Pancreas (tissue), 10 donors: ENCODE measurements around the gene CD40. TPM values are rescaled to one million over a fixed set of nuclear protein-coding genes. Genes with fewer than 3 reads are reported as not detected.

Experiments
- ATAC-seq, 4 donors: fragments of 200-7000 bp; cut with Tn5 transposase; one replicate each; pipeline versions ENCODE4 v1.8.0 to v1.9.1; 2020; ENCODE audit warnings: mild to moderate bottlenecking in 4 of 4, moderate library complexity in 4 of 4
- DNase-seq, 6 donors: peaks; one replicate each; pipeline ENCODE4 v3.0.0-alpha.2; 2020
- FAIRE-seq: peaks from 2 replicates; lab custom pipeline; 2012; peaks lifted over from hg19 to GRCh38; lab: Jason Lieb, UNC
- H3K27ac ChIP-seq, 4 donors: fragments of 200-600 bp; sonication (generic); 1 replicate in 3 of 4; 2 replicates in 1 of 4; pipeline versions ENCODE4 v1.5.0 to v1.8.0; 2020
- H3K27me3 ChIP-seq, 4 donors: fragments of 200-600 bp; one replicate each; pipeline ENCODE4 v1.8.0; 2021
- H3K36me3 ChIP-seq, 3 donors: fragments of 200-600 bp; sonication (generic) in 1 of 3; one replicate each; pipeline versions ENCODE4 v1.5.0 to v1.8.0; 2020 to 2021
- H3K4me1 ChIP-seq, 3 donors: fragments of 200-600 bp; one replicate each; pipeline ENCODE4 v1.8.0; 2021
- H3K4me3 ChIP-seq, 4 donors: fragments of 200-600 bp; sonication (generic) in 2 of 4; one replicate each; pipeline versions ENCODE4 v1.5.0 to v1.8.0; 2020 to 2021
- H3K9me3 ChIP-seq, 4 donors: fragments of 200-600 bp; one replicate each; pipeline ENCODE4 v1.8.0; 2021
- WGBS, 2 donors: extraction: QIAGEN DNeasy Blood & Tissue Kit; methylation state at CpG; one replicate each; pipeline ENCODE4 v1.1.7; 2013; 5-methylcytosine and 5-hydroxymethylcytosine counted together
- intact Hi-C, 3 donors: fragments of 100-400 bp; cut with DNase I; formaldehyde crosslinking; loops; one replicate each; pipeline versions ENCODE4 v1.11.1 to v1.14.2; 2022
- polyA plus RNA-seq, 2 donors: library from polyadenylated mRNA; stranded (reverse); fragments of 200-250 nt; gene quantifications; one replicate each; pipeline ENCODE4 v1.2.3, GENCODE V29; 2013
- total RNA-seq, 6 donors: library from RNA; stranded (reverse); fragmentation: NEBNext Ultra II Directional in 4 of 6; extraction: Animal tissue kit (Norgen Biotek cat#: 25700) in 4 of 6; gene quantifications; one replicate each; pipeline versions ENCODE4 v1.2.1 to v1.2.4, GENCODE V29; 2021 to 2023
- TF ChIP-seq, protein P1 (sequence below), 4 donors: fragments of 200-600 bp; sonication (generic) in 3 of 4; IDR thresholded peaks; one replicate each; pipeline versions ENCODE4 v1.5.0 to v1.8.0; 2021; ENCODE audit warnings: antibody characterized with exemption in 4 of 4
- donor health status: healthy with polysubstance abuse.
- donor health status: DM: no; HTN: no; CAD: no; lungs with moderate emphysema.
- donor health status: DM: no; HTN: no; CAD: no.
- donor health status: control.
- donor health status: control.
- donor health status: Bipolar disorder and iron deficiency.
- donor health status: DM: yes; HTN: yes; CAD: no.
- donor health status: DM: no; HTN: no; CAD: no.
- donor health status: DM: no; HTN: no; CAD: no.
- donor health status: DM: yes; HTN: yes; CAD: no.

CD40 gene
- total RNA-seq (10 to 100 TPM in 2 of 6 donors, 1 to 10 TPM in 4; 8.4 to 17.3 (median 9.5) TPM), polyA plus RNA-seq (10 to 100 TPM in 1 of 2 donors, 1 to 10 TPM in 1; 10.0 to 20.8 TPM)

DNA sequence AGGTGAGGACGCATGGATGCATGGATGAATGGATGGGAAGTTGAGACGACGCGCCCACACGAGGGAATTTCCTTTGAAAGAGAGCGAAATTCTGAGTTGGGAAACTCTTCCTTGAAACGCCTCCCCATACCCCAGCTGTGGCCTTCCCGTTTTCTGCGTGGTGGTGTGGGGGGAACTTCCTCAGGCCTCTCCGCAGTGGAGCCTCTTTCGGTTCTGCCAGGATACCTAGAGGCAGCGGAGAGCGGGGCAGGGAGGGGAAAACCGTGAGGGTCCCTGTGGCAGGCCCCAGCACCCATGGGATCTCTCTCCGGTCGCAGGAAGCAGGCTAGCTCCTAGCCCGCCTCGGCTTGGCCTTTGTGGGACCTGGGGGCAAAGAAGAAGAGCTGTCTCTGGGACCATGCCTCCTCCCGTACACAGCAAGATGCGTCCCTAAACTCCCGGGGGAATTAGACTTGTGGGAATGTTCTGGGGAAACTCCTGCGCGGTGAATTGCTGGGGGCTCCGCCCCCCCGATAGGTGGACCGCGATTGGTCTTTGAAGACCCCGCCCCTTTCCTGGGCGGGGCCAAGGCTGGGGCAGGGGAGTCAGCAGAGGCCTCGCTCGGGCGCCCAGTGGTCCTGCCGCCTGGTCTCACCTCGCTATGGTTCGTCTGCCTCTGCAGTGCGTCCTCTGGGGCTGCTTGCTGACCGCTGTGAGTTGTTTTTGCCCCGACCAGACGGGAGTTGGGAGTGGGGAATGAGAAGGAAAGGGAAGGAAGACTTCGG lies at the start of gene CD40:
TSS of gene CD40 (plus strand) at position 611 of the 764 bp plus-strand sequence. CDS start at position 641, 30 bp downstream.
- H3K4me1 ChIP-seq = peaks cover 0 to 15% (median 4%) of the 10 kb centered on the region in 3 donors
- H3K36me3 ChIP-seq = peaks cover 0 to 2% (median 0%) of the 10 kb centered on the region in 3 donors
- peak within 1 kb of the TSS; percentile 33 to 57 (median 45) for H3K4me3 ChIP-seq
- H3K27me3 ChIP-seq = no peaks in the 10 kb centered on the region
- intact Hi-C loops = no loop called here
- peak within 1 kb of the TSS; percentile 1 to 81 (median 54) for H3K27ac ChIP-seq
- ATAC-seq (peak; percentile 99), FAIRE-seq (no peak), DNase-seq (peak; percentile 85 to 96 (median 92))
- no peaks in the 10 kb centered on the region for H3K9me3 ChIP-seq
- TF ChIP-seq, protein P1, sequence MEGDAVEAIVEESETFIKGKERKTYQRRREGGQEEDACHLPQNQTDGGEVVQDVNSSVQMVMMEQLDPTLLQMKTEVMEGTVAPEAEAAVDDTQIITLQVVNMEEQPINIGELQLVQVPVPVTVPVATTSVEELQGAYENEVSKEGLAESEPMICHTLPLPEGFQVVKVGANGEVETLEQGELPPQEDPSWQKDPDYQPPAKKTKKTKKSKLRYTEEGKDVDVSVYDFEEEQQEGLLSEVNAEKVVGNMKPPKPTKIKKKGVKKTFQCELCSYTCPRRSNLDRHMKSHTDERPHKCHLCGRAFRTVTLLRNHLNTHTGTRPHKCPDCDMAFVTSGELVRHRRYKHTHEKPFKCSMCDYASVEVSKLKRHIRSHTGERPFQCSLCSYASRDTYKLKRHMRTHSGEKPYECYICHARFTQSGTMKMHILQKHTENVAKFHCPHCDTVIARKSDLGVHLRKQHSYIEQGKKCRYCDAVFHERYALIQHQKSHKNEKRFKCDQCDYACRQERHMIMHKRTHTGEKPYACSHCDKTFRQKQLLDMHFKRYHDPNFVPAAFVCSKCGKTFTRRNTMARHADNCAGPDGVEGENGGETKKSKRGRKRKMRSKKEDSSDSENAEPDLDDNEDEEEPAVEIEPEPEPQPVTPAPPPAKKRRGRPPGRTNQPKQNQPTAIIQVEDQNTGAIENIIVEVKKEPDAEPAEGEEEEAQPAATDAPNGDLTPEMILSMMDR (IDR thresholded peaks at IDR 0.05) = no peak
- 3 to 12% methylated on average over 37 to 40 of the region's 40 CpGs for WGBS, 2 donors

DNA sequence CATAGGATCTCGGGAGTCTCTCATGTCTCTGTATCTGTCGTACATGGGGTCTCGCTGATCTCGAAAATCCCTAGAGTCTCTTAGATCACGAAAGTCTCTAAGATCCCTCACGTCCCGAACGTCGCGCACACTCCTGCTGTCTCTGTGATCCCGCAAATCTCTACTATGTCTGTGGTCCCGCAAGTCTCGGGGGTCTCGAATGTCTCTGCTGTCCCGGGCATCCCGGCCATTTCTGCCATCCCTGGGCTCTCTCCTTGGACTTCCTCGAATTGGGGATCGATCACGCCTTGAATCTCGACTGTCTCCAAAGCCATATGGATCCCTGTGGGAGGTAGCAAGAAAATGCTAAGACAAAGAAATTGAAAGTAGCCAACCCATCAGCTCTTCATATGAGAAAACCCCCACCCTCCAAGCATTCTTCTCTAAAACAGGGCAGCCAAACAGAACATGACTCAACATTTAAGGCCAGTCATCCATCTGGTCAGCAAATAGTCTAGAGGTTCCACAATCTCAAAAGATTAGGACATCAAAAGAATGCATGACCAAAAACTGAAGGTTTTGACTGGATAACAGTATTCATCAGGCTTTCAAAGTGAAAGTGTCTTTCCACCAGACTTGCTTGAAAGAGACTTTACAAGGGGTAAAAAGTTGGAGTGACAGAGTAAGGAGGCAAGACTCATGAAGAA lies 47.8 kb upstream of the CD40 start:
- no peaks in the 10 kb centered on the region for H3K9me3 ChIP-seq
- TF ChIP-seq, protein P1 (IDR thresholded peaks at IDR 0.05) = no peak
- no peak overlapping the region for H3K4me3 ChIP-seq
- H3K27ac ChIP-seq = no peak overlapping the region
- no peak for FAIRE-seq
- 94 to 96% methylated on average over 20 of the region's 20 CpGs for WGBS, 2 donors
- H3K4me1 ChIP-seq = no peaks in the 10 kb centered on the region
- H3K27me3 ChIP-seq = no peaks in the 10 kb centered on the region
- intact Hi-C loops = no loop called here
- DNase-seq = no peak
- H3K36me3 ChIP-seq = peaks cover 14 to 43% (median 22%) of the 10 kb centered on the region in 3 donors
- ATAC-seq = no peak

DNA sequence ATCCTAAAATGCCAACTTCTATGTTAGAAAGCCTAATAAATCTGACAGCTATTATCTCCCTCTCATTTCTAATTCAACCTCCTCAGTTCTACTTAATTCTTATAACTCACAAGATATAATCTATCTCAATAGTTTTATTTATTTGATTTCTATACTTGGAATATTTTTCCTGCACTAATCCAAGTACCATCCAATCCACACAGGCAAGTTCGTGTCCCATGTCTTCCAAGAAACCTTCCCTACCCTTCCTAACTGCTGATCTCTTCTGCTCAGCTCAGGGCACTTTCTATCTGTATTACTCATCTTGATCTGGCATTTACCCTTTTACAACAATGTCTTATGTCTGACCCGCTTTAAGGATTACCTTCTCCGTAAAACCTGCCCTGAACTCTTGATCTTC lies 46.5 kb upstream of the CD40 start:
- H3K36me3 ChIP-seq = peaks cover 8 to 31% (median 13%) of the 10 kb centered on the region in 3 donors
- no peak overlapping the region for H3K27ac ChIP-seq
- H3K27me3 ChIP-seq = no peaks in the 10 kb centered on the region
- H3K4me3 ChIP-seq = no peak overlapping the region
- WGBS, 2 donors = 93 to 95% methylated on average over 3 of the region's 3 CpGs
- TF ChIP-seq, protein P1 (IDR thresholded peaks at IDR 0.05) = no peak
- intact Hi-C loops = no loop called here
- H3K9me3 ChIP-seq = no peaks in the 10 kb centered on the region
- ATAC-seq = no peak
- no peaks in the 10 kb centered on the region for H3K4me1 ChIP-seq
- FAIRE-seq = no peak
- DNase-seq = no peak

DNA sequence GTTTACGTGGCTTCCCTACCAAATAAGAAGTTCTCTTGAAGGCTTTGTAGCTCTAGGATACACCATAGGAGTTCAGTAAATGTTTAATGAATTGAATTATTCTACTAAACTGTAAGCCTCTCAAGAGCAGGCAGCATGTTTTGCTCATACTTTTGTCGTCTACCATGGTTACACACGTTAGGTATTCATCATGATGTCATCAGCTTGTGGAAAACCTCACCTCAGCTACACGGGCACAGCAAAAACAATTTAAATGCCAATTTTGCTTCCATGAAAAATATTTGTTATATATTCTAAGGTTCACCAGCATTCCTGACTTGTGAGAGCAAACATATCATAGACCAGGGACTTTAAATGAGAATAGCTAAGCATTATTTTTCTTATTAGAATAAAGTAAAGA lies 45.1 kb upstream of the CD40 start:
- ATAC-seq = no peak
- no peak overlapping the region for H3K4me3 ChIP-seq
- DNase-seq = no peak
- no peaks in the 10 kb centered on the region for H3K27me3 ChIP-seq
- intact Hi-C loops = no loop called here
- H3K27ac ChIP-seq = no peak overlapping the region
- H3K9me3 ChIP-seq = no peaks in the 10 kb centered on the region
- H3K36me3 ChIP-seq = peaks cover under 1 to 20% (median 6%) of the 10 kb centered on the region in 3 donors
- TF ChIP-seq, protein P1 (IDR thresholded peaks at IDR 0.05) = no peak
- no peaks in the 10 kb centered on the region for H3K4me1 ChIP-seq
- FAIRE-seq = no peak
- WGBS, 2 donors = 89 to 92% methylated on average over 4 of the region's 4 CpGs
